GM18511 (cell line): ENCODE measurements around the gene DDX4.

ENCODE experiments used
- ATAC-seq: cut with Tn5 transposase; IDR thresholded peaks from one replicate; pipeline ENCODE4 v1.9.1; 2021; ENCODE audit warnings: mild to moderate bottlenecking, moderate library complexity; ENCODE audit not compliant: unreplicated experiment

The DDX4 gene

GRCh38 chr5:55864606-55865541 is 127.0 kb downstream of the DDX4 start:
- ATAC-seq: no peak

- ATAC-seq: no peak
Measured at GRCh38 chr5:55865831-55866230, 128.0 kb downstream of the DDX4 start.

- no peak for ATAC-seq
Measured at GRCh38 chr5:55866485-55866884, 128.6 kb downstream of the DDX4 start.
